IMR-90 (cell line): ENCODE results near the gene KLRC1. TPM values are rescaled to one million over a fixed set of nuclear protein-coding genes. Genes with fewer than 3 reads are reported as not detected.

Source experiments
- ATAC-seq: fragments of 200-7000 bp; cut with Tn5 transposase; 2 replicates; pipeline ENCODE4 v1.9.1; 2020; ENCODE audit warnings: low read depth, mild to moderate bottlenecking, moderate library complexity
- BruUV-seq: library from RNA; stranded (reverse); fragments of 400-500 nt; replicated peaks from 2 replicates; lab custom pipeline; 2021; lab: Mats Ljungman, UMichigan
- CTCF ChIA-PET: fragments of 300-600 bp; formaldehyde crosslinking; extraction: SDS; loops from one replicate; lab custom pipeline; 2021; ENCODE audit warnings: antibody characterized with exemption; lab: Yijun Ruan, JAX
- POLR2A ChIA-PET: fragments of 300-600 bp; sonication (Branson Sonifier 250); formaldehyde crosslinking; loops from one replicate; lab custom pipeline; 2022; ENCODE audit warnings: antibody characterized with exemption; ENCODE audit not compliant: unreplicated experiment; lab: Charles Lee
- DNase-seq: peaks from one replicate; pipeline ENCODE4 v3.0.0; 2013
- H2AFZ ChIP-seq: replicated peaks from 2 replicates; pipeline ENCODE3; 2013; ENCODE audit warnings: low read length, mild to moderate bottlenecking; ENCODE audit not compliant: poor library complexity
- H2AK5ac ChIP-seq: 2 replicates; pipeline ENCODE4 v1.6.1; 2013; ENCODE audit warnings: low read depth, low read length, inconsistent platforms
- H2AK9ac ChIP-seq: replicated peaks from 2 replicates; pipeline ENCODE3; 2013; ENCODE audit warnings: mild to moderate bottlenecking, low read depth, low read length, moderate library complexity; ENCODE audit not compliant: poor library complexity
- H2BK120ac ChIP-seq: 2 replicates; pipeline ENCODE4 v1.6.1; 2013; ENCODE audit warnings: low read depth, low read length, inconsistent platforms
- H2BK15ac ChIP-seq: 3 replicates; pipeline ENCODE4 v1.6.1; 2013; ENCODE audit warnings: low read depth, low read length, inconsistent platforms
- H2BK20ac ChIP-seq: 2 replicates; pipeline ENCODE4 v1.6.1; 2013; ENCODE audit warnings: low read depth, mild to moderate bottlenecking, inconsistent platforms, low read length, moderate library complexity
- H2BK5ac ChIP-seq: 2 replicates; pipeline ENCODE4 v1.6.1; 2013; ENCODE audit warnings: mild to moderate bottlenecking, low read depth, low read length, inconsistent platforms; ENCODE audit not compliant: poor library complexity, severe bottlenecking
- H3K14ac ChIP-seq: replicated peaks from 2 replicates; pipeline ENCODE4 v1.6.1; 2013; ENCODE audit warnings: low read depth, low read length, inconsistent platforms
- H3K18ac ChIP-seq: 2 replicates; pipeline ENCODE4 v1.6.1; 2013; ENCODE audit warnings: low read depth, low read length, control low read depth
- H3K23ac ChIP-seq: 2 replicates; pipeline ENCODE4 v1.6.1; 2013; ENCODE audit warnings: low read depth, low read length, inconsistent platforms
- H3K27ac ChIP-seq: 2 replicates; pipeline ENCODE4 v1.5.1; 2013; ENCODE audit warnings: mild to moderate bottlenecking, control low read depth, low read length; ENCODE audit not compliant: insufficient read depth
- H3K27me3 ChIP-seq: 2 replicates; pipeline ENCODE4 v1.6.1; 2013; ENCODE audit warnings: low read length; ENCODE audit not compliant: control insufficient read depth, insufficient read depth
- H3K36me3 ChIP-seq: 2 replicates; pipeline ENCODE4 v1.6.1; 2013; ENCODE audit warnings: low read length, mixed read lengths; ENCODE audit not compliant: control insufficient read depth, insufficient read depth
- H3K4ac ChIP-seq: 2 replicates; pipeline ENCODE4 v1.6.1; 2013; ENCODE audit warnings: low read depth, low read length, inconsistent platforms
- H3K4me1 ChIP-seq: 2 replicates; pipeline ENCODE4 v1.6.1; 2013; ENCODE audit warnings: low read length, mixed read lengths; ENCODE audit not compliant: control insufficient read depth, insufficient read depth
- H3K4me2 ChIP-seq: 2 replicates; pipeline ENCODE4 v1.6.1; 2013; ENCODE audit warnings: low read depth, mild to moderate bottlenecking, control low read depth, low read length, moderate library complexity
- H3K4me3 ChIP-seq: 2 replicates; pipeline ENCODE4 v1.5.1; 2013; ENCODE audit warnings: low read depth, mild to moderate bottlenecking, control low read depth, low read length, moderate library complexity; ENCODE audit not compliant: insufficient read depth
- H3K56ac ChIP-seq: 2 replicates; pipeline ENCODE4 v1.6.1; 2013; ENCODE audit warnings: low read length, inconsistent platforms; ENCODE audit not compliant: insufficient read depth; ENCODE audit errors: extremely low read depth
- H3K79me1 ChIP-seq, 2 experiments: 2 replicates each; pipeline ENCODE4 v1.6.1; 2013; ENCODE audit warnings: low read length in 2 of 2, inconsistent platforms in 1 of 2, low read depth in 1 of 2
- H3K9ac ChIP-seq: 2 replicates; pipeline ENCODE4 v1.6.1; 2013; ENCODE audit warnings: low read depth, low read length, control low read depth
- H3K9me1 ChIP-seq: 2 replicates; pipeline ENCODE4 v1.6.1; 2013; ENCODE audit warnings: low read length, inconsistent platforms; ENCODE audit not compliant: insufficient read depth
- H3K9me3 ChIP-seq: 2 replicates; pipeline ENCODE4 v1.6.1; 2013; ENCODE audit warnings: low read length; ENCODE audit not compliant: control insufficient read depth, insufficient read depth
- H4K20me1 ChIP-seq: 2 replicates; pipeline ENCODE4 v1.6.1; 2013; ENCODE audit warnings: low read length, inconsistent platforms; ENCODE audit not compliant: insufficient read depth
- H4K5ac ChIP-seq: 2 replicates; pipeline ENCODE4 v1.6.1; 2013; ENCODE audit warnings: mild to moderate bottlenecking, low read depth, low read length, control low read depth
- H4K8ac ChIP-seq, 2 experiments: 2 replicates each; pipeline ENCODE4 v1.6.1; 2013; ENCODE audit warnings: low read depth in 2 of 2, low read length in 2 of 2, control low read depth in 1 of 2, inconsistent platforms in 1 of 2
- H4K91ac ChIP-seq: 2 replicates; pipeline ENCODE4 v1.6.1; 2013; ENCODE audit warnings: low read depth, low read length, inconsistent platforms; ENCODE audit not compliant: insufficient read depth
- BHLHE40 ChIP-seq: fragments of 150-350 bp; IDR thresholded peaks from 2 replicates; pipeline ENCODE4 v1.6.1; 2016; ENCODE audit warnings: mild to moderate bottlenecking, low read depth, low read length
- CEBPB ChIP-seq: IDR thresholded peaks from 2 replicates; pipeline ENCODE4 v1.6.1; 2012; ENCODE audit warnings: low read depth, low read length, improper control_type of control experiment
- FOS ChIP-seq: fragments of 150-350 bp; IDR thresholded peaks from 2 replicates; pipeline ENCODE4 v1.6.1; 2016; ENCODE audit warnings: low read depth, low read length
- MAFK ChIP-seq: IDR thresholded peaks from 2 replicates; pipeline ENCODE4 v1.6.1; 2012; ENCODE audit warnings: low read depth, low read length, improper control_type of control experiment
- MAZ ChIP-seq: IDR thresholded peaks from 2 replicates; pipeline ENCODE4 v1.6.1; 2012; ENCODE audit warnings: low read depth, mild to moderate bottlenecking, low read length, improper control_type of control experiment, moderate library complexity, borderline replicate concordance
- RCOR1 ChIP-seq: IDR thresholded peaks from 2 replicates; pipeline ENCODE4 v1.6.1; 2012; ENCODE audit warnings: mild to moderate bottlenecking, low read length, improper control_type of control experiment; ENCODE audit not compliant: insufficient replicate concordance
- SMC3 ChIP-seq: fragments of 150-350 bp; IDR thresholded peaks from 2 replicates; pipeline ENCODE4 v1.6.1; 2016; ENCODE audit warnings: low read depth, mild to moderate bottlenecking, antibody characterized with exemption, low read length, moderate library complexity
- WGBS, 2 experiments: methylation state at CpG; one replicate each; pipeline versions ENCODE4 v1.1.5 to v1.1.7; 2013; ENCODE audit warnings: missing lambda C conversion rate in 2 of 2; ENCODE audit not compliant: insufficient read length in 1 of 2; ENCODE audit errors: extremely low coverage in 2 of 2; 5-methylcytosine and 5-hydroxymethylcytosine counted together
- dilution Hi-C: fragments of 300-500 bp; cut with HindIII; formaldehyde crosslinking; loops from one replicate; pipeline ENCODE4 v1.14.3; 2018; ENCODE audit warnings: low sequenced_read_pairs; ENCODE audit not compliant: unreplicated experiment
- in situ Hi-C: fragments of 300-500 bp; cut with MboI; formaldehyde crosslinking; loops from 3 replicates; pipeline ENCODE4 v1.14.3; 2019; ENCODE audit warnings: low sequenced_read_pairs, inconsistent platforms, mixed read lengths
- intact Hi-C: fragments of 100-400 bp; cut with micrococcal nuclease; formaldehyde crosslinking; loops from 2 replicates; pipeline ENCODE4 v1.10.0; 2022
- polyA plus RNA-seq, 3 experiments: library from polyadenylated mRNA; depleted of rRNA; stranded (reverse); fragments of >200 nt; gene quantifications; 2 replicates each; pipeline ENCODE4 v1.2.3, GENCODE V29; 2012; ENCODE audit warnings: low replicate concordance in 1 of 3
- total RNA-seq: library from RNA; depleted of rRNA; stranded (reverse); fragments of >200 nt; gene quantifications from 2 replicates; pipeline ENCODE4 v1.2.3, GENCODE V29; 2012
- TF ChIP-seq, protein P1 (sequence below): conservative IDR thresholded peaks from 2 replicates; pipeline ENCODE4 v1.5.1; 2012; ENCODE audit warnings: mild to moderate bottlenecking, low read depth, low read length, improper control_type of control experiment

KLRC1 gene
- total and polyA plus RNA-seq, 2 of the 4 experiments (the other 2 are of a cell fraction): not detected

DNA sequence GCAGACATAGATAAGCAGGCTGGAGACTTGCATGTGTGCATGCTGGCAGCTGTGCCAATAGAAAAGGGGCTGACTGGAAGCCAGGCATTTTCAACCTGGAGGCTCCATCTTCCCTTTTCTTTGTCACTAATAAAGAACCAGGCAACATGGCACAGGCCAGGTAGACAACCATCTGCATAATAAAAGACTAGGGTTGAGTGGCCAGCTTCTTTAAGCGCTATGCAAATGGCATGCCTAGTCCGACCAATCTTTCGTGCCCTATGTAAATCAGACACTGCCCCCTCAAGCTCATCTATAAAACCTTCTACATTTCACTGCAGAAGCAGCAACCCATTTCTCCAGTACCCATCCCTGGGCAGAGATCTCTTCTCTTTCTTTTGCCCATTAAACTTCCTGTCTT, 4.6 kb upstream of the KLRC1 start:
- no peak overlapping the region for H4K8ac ChIP-seq
- no peak overlapping the region for H3K23ac ChIP-seq
- no peaks in the 10 kb centered on the region for H3K9me1 ChIP-seq
- H3K18ac ChIP-seq: no peak overlapping the region
- H3K9ac ChIP-seq: no peak overlapping the region
- no peak overlapping the region for H2BK20ac ChIP-seq
- dilution Hi-C loops: no loop called here
- peaks cover 2% of the 10 kb centered on the region; the same call in 1 of the 2 replicates for H3K27me3 ChIP-seq
- H3K56ac ChIP-seq: no peak overlapping the region
- H3K9me3 ChIP-seq: peaks cover 6% of the 10 kb centered on the region
- H2BK120ac ChIP-seq: no peak overlapping the region
- no peak overlapping the region for H3K4me3 ChIP-seq
- H4K20me1 ChIP-seq: no peaks in the 10 kb centered on the region
- H3K4ac ChIP-seq: no peak overlapping the region
- no peak overlapping the region for H2AFZ ChIP-seq
- no peak overlapping the region for H3K14ac ChIP-seq
- no peak for TF ChIP-seq MAZ
- TF ChIP-seq BHLHE40: no peak
- TF ChIP-seq FOS: no peak
- no peak for TF ChIP-seq RCOR1
- TF ChIP-seq MAFK: no peak
- TF ChIP-seq SMC3: no peak
- no peak for TF ChIP-seq CEBPB
- TF ChIP-seq, protein P1, sequence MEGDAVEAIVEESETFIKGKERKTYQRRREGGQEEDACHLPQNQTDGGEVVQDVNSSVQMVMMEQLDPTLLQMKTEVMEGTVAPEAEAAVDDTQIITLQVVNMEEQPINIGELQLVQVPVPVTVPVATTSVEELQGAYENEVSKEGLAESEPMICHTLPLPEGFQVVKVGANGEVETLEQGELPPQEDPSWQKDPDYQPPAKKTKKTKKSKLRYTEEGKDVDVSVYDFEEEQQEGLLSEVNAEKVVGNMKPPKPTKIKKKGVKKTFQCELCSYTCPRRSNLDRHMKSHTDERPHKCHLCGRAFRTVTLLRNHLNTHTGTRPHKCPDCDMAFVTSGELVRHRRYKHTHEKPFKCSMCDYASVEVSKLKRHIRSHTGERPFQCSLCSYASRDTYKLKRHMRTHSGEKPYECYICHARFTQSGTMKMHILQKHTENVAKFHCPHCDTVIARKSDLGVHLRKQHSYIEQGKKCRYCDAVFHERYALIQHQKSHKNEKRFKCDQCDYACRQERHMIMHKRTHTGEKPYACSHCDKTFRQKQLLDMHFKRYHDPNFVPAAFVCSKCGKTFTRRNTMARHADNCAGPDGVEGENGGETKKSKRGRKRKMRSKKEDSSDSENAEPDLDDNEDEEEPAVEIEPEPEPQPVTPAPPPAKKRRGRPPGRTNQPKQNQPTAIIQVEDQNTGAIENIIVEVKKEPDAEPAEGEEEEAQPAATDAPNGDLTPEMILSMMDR: no peak
- no CpG with 5 or more reads among the region's 3 CpGs for WGBS, 2 experiments
- intact Hi-C loops: loop anchor here (10.0 kb wide), 1 partner anchor 53 kb away; the partner anchor contains the start of gene KLRC4
- H2BK15ac ChIP-seq: no peak overlapping the region
- H3K36me3 ChIP-seq: no peaks in the 10 kb centered on the region
- ChIA-PET POLR2A (no interaction called here), CTCF (no interaction called here)
- H3K4me1 ChIP-seq: no peaks in the 10 kb centered on the region
- no peak overlapping the region for H3K4me2 ChIP-seq
- DNase-seq (no peak), ATAC-seq (no peak)
- no peaks in the 10 kb centered on the region for H3K79me1 ChIP-seq
- H2BK5ac ChIP-seq: no peak overlapping the region
- no peak overlapping the region for H3K27ac ChIP-seq
- H2AK9ac ChIP-seq: no peak overlapping the region
- H4K5ac ChIP-seq: no peak overlapping the region
- no peak overlapping the region for H2AK5ac ChIP-seq
- in situ Hi-C loops: no loop called here
- no TSS peak for BruUV-seq
- H4K91ac ChIP-seq: no peak overlapping the region
